Measurements from ENCODE around the gene GRAMD4.

GRAMD4 gene

GRCh38 chr22:46693634-46694415 lies 73.6 kb downstream of the GRAMD4 start:
- DNase-seq (ENCODE audit: low spot score), result peak; percentile 87

- DNase-seq (ENCODE audit: low spot score), result no peak
Observed at GRCh38 chr22:46694416-46695170, 74.4 kb downstream of the GRAMD4 start.

GRCh38 chr22:46695346-46696228 lies 75.4 kb downstream of the GRAMD4 start:
- DNase-seq (ENCODE audit: low spot score), result no peak

GRCh38 chr22:46696229-46696518 lies 76.0 kb downstream of the GRAMD4 start:
- no peak for DNase-seq (ENCODE audit: low spot score)

GRCh38 chr22:46696614-46697013 lies 76.4 kb downstream of the GRAMD4 start:
- no peak for DNase-seq (ENCODE audit: low spot score)

GRCh38 chr22:46697811-46698515 lies 77.8 kb downstream of the GRAMD4 start:
- no peak for DNase-seq (ENCODE audit: low spot score)

GRCh38 chr22:46699091-46699490 lies 78.9 kb downstream of the GRAMD4 start:
- DNase-seq (ENCODE audit: low spot score), result no peak

- no peak for DNase-seq (ENCODE audit: low spot score)
Observed at GRCh38 chr22:46701262-46701661, 81.1 kb downstream of the GRAMD4 start.

- no peak for DNase-seq (ENCODE audit: low spot score)
Observed at GRCh38 chr22:46703171-46703995, 83.2 kb downstream of the GRAMD4 start.

- DNase-seq (ENCODE audit: low spot score), result no peak
Observed at GRCh38 chr22:46703996-46704370, 83.8 kb downstream of the GRAMD4 start.

GRCh38 chr22:46706060-46706459 lies 85.9 kb downstream of the GRAMD4 start:
- DNase-seq (ENCODE audit: low spot score), result no peak

GRCh38 chr22:46707305-46707704 lies 87.1 kb downstream of the GRAMD4 start:
- no peak for DNase-seq (ENCODE audit: low spot score)

GRCh38 chr22:46707827-46708570 lies 87.8 kb downstream of the GRAMD4 start:
- no peak for DNase-seq (ENCODE audit: low spot score)

- no peak for DNase-seq (ENCODE audit: low spot score)
Observed at GRCh38 chr22:46708766-46709330, 88.7 kb downstream of the GRAMD4 start.

GRCh38 chr22:46710806-46711205 lies 90.6 kb downstream of the GRAMD4 start:
- no peak for DNase-seq (ENCODE audit: low spot score)

GRCh38 chr22:46712288-46712687 lies 92.1 kb downstream of the GRAMD4 start:
- DNase-seq (ENCODE audit: low spot score), result no peak

GRCh38 chr22:46714550-46714949 lies 94.4 kb downstream of the GRAMD4 start:
- no peak for DNase-seq (ENCODE audit: low spot score)

- DNase-seq (ENCODE audit: low spot score), result no peak
Observed at GRCh38 chr22:46719921-46720320, 99.7 kb downstream of the GRAMD4 start.

GRCh38 chr22:46721501-46722085 lies 101.4 kb downstream of the GRAMD4 start:
- DNase-seq (ENCODE audit: low spot score), result no peak

GRCh38 chr22:46723882-46724281 lies 103.7 kb downstream of the GRAMD4 start:
- DNase-seq (ENCODE audit: low spot score), result no peak

Measured in COLO829 (cell line).